ENCODE data around the gene KSR1.
"Not testable (repeated sequence)": the region's sequence is repeated elsewhere in the genome, so short reads cannot be mapped to it uniquely, and the experiment has no call there.

KSR1 gene

GRCh38 chr17:27621942-27622559 lies 165.8 kb downstream of the KSR1 start:
- DNase-seq = no peak

GRCh38 chr17:27622986-27623385 lies 166.7 kb downstream of the KSR1 start:
- no peak for DNase-seq

- no peak for DNase-seq
These were observed 167.4 kb downstream of the KSR1 start for GRCh38 chr17:27623614-27624013.

GRCh38 chr17:27624539-27624938 lies 168.3 kb downstream of the KSR1 start:
- DNase-seq = no peak

GRCh38 chr17:27625856-27626255 lies 169.6 kb downstream of the KSR1 start:
- no peak for DNase-seq

- no peak for DNase-seq
These were observed 171.3 kb downstream of the KSR1 start for GRCh38 chr17:27627514-27627913.

- no peak for DNase-seq
These were observed 172.1 kb downstream of the KSR1 start for GRCh38 chr17:27628376-27628775.

- DNase-seq = not testable (repeated sequence)
These were observed 173.0 kb downstream of the KSR1 start for GRCh38 chr17:27629260-27629659.

GRCh38 chr17:27630607-27631410 lies 174.6 kb downstream of the KSR1 start, which contains the start of gene LGALS9:
TSS of gene LGALS9 (plus strand) at chr17:27631188. CDS start at chr17:27631266, 78 bp downstream.
- peak; percentile 54 for DNase-seq

GRCh38 chr17:27631411-27631760 lies 175.1 kb downstream of the KSR1 start:
- peak; percentile 54 for DNase-seq

- no peak for DNase-seq
These were observed 175.9 kb downstream of the KSR1 start for GRCh38 chr17:27631897-27632725.

GRCh38 chr17:27632766-27633165 lies 176.5 kb downstream of the KSR1 start:
- not testable (repeated sequence) for DNase-seq

GRCh38 chr17:27633312-27634025 lies 177.2 kb downstream of the KSR1 start:
- no peak for DNase-seq

- no peak for DNase-seq
These were observed 177.7 kb downstream of the KSR1 start for GRCh38 chr17:27634026-27634335.

- no peak for DNase-seq
These were observed 178.5 kb downstream of the KSR1 start for GRCh38 chr17:27634776-27635175.

- DNase-seq = no peak
These were observed 179.1 kb downstream of the KSR1 start for GRCh38 chr17:27635275-27635823.

GRCh38 chr17:27636005-27636520 lies 179.8 kb downstream of the KSR1 start:
- not testable (repeated sequence) for DNase-seq

GRCh38 chr17:27637818-27638217 lies 181.6 kb downstream of the KSR1 start:
- not testable (repeated sequence) for DNase-seq

GRCh38 chr17:27638415-27638914 lies 182.2 kb downstream of the KSR1 start:
- not testable (repeated sequence) for DNase-seq

- DNase-seq = no peak
These were observed 184.5 kb downstream of the KSR1 start for GRCh38 chr17:27640790-27641189.

- DNase-seq = no peak
These were observed 188.3 kb downstream of the KSR1 start for GRCh38 chr17:27644586-27644985.

- not testable (repeated sequence) for DNase-seq
These were observed 189.4 kb downstream of the KSR1 start for GRCh38 chr17:27645621-27646020.

Data from DMS53 (cell line).